AG09319 (cell line): ENCODE measurements around the gene TMPRSS6.

Experiments
- DNase-seq: peaks from one replicate; pipeline ENCODE4 v3.0.0-alpha.2; 2010; ENCODE audit warnings: low read depth; ENCODE audit errors: extremely low read depth
- TF ChIP-seq, protein P1 (sequence below): IDR thresholded peaks from 2 replicates; pipeline ENCODE4 v1.5.1; 2011; ENCODE audit warnings: low read depth, mild to moderate bottlenecking, inconsistent platforms, low read length, moderate library complexity

Gene TMPRSS6

GRCh38 chr22:37129866-37130441 is 20.4 kb upstream of the TMPRSS6 start:
- TF ChIP-seq, protein P1, sequence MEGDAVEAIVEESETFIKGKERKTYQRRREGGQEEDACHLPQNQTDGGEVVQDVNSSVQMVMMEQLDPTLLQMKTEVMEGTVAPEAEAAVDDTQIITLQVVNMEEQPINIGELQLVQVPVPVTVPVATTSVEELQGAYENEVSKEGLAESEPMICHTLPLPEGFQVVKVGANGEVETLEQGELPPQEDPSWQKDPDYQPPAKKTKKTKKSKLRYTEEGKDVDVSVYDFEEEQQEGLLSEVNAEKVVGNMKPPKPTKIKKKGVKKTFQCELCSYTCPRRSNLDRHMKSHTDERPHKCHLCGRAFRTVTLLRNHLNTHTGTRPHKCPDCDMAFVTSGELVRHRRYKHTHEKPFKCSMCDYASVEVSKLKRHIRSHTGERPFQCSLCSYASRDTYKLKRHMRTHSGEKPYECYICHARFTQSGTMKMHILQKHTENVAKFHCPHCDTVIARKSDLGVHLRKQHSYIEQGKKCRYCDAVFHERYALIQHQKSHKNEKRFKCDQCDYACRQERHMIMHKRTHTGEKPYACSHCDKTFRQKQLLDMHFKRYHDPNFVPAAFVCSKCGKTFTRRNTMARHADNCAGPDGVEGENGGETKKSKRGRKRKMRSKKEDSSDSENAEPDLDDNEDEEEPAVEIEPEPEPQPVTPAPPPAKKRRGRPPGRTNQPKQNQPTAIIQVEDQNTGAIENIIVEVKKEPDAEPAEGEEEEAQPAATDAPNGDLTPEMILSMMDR: no peak
- DNase-seq: no peak

- DNase-seq: no peak
- TF ChIP-seq, protein P1: no peak
Observed at GRCh38 chr22:37128555-37129281, 19.2 kb upstream of the TMPRSS6 start.

- TF ChIP-seq, protein P1: no peak
- no peak for DNase-seq
Observed at GRCh38 chr22:37127350-37127878, 17.9 kb upstream of the TMPRSS6 start.

- DNase-seq: no peak
- TF ChIP-seq, protein P1: peak; percentile 10
Observed at GRCh38 chr22:37126882-37127281, 17.4 kb upstream of the TMPRSS6 start.

DNA sequence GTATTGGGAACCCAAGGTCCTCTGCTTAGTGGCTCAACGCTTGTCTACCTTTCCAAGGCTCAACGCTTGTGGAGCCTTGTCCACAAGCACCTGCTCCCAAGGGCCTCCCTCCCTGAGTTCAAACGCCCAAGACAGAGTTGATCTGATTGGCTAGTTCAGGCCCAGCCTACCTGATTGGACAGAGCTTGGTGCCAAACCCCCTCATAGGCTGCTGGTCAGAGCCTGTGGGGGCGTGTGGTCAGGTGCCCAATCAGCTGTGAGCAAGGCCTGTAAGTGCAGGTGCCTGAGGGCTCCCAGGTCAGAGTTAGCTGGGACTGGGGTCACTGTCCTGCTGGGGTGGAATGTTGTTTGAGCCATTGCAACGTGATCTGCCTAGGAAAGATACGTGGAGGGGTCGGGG is 16.9 kb upstream of the TMPRSS6 start:
- DNase-seq: no peak
- TF ChIP-seq, protein P1: no peak

GRCh38 chr22:37123649-37124048 is 14.1 kb upstream of the TMPRSS6 start:
- DNase-seq: no peak
- TF ChIP-seq, protein P1: no peak

GRCh38 chr22:37122598-37123180 is 13.2 kb upstream of the TMPRSS6 start:
- no peak for DNase-seq
- TF ChIP-seq, protein P1: no peak
